Measurements from ENCODE around the gene ITGA8. TPM values are rescaled to one million over a fixed set of nuclear protein-coding genes. Genes with fewer than 3 reads are reported as not detected.
"Not testable (repeated sequence)": the region's sequence is repeated elsewhere in the genome, so short reads cannot be mapped to it uniquely, and the experiment has no call there.

Gene ITGA8
- 15.5 TPM for total RNA-seq

- H3K9me3 ChIP-seq = no peaks in the 10 kb centered on the region
- DNase-seq (ENCODE audit: extremely low spot score in 2 of 2) = no peak
- H3K27me3 ChIP-seq = no peaks in the 10 kb centered on the region
- no peaks in the 10 kb centered on the region for H3K4me1 ChIP-seq
- H3K36me3 ChIP-seq = no peaks in the 10 kb centered on the region
- peak within 1 kb of the TSS; percentile 52 to 60 for H3K4me3 ChIP-seq
- peak within 1 kb of the TSS; percentile 66 for H3K27ac ChIP-seq
- TF ChIP-seq CTCF (IDR thresholded peaks at IDR 0.05) (peak in 2 of 3 experiments; percentile 25 to 34), POLR2AphosphoS5 (IDR thresholded peaks at IDR 0.05; ENCODE audit: insufficient read depth in 1 of 2, low read depth in 1 of 2) (no peak)
- intact Hi-C loops (cut with DNase I) = loop anchor here (5.0 to 10.0 kb wide), 2 partner anchors 105 to 288 kb away; no protein-coding TSS in a partner anchor
These were observed at the start of gene ITGA8 for GRCh38 chr10:15719899-15720634. Gene ITGA8 (minus strand): TSS chr10:15719922. CDS start chr10:15719771, 151 bp downstream.

DNA sequence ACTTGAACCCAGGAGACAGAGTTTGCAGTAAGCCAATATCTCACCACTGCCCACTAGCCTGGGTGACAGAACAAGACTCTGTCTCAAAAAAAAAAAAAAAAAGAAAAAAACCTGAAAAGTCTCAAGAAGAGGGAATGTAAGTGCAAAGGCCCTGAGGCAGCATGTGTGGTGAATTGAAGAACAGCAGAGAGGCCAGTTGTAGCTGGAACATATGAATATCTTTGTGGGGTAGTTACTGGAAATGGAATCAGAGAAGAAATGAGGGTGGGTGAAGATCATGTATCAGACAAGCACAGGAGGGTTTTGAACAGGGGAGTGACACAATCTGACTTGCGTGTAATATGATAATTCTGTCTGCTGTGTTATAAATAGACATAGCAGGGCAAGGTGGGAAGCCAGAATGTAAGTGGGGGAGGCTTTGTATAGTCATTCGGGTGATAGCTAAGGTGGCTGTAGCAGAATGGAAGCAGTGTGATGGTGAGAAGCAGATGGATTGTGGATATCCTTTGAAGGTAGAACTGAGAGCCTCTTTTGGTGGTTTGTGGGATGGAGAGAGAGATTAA lies 45.3 kb upstream of the ITGA8 start:
- no peak for DNase-seq (ENCODE audit: extremely low spot score in 2 of 2)
- Histone ChIP-seq H3K36me3 (no peaks in the 10 kb centered on the region), H3K9me3 (no peaks in the 10 kb centered on the region), H3K27ac (no peak overlapping the region), H3K4me1 (no peaks in the 10 kb centered on the region), H3K27me3 (no peaks in the 10 kb centered on the region), H3K4me3 (no peak overlapping the region)
- TF ChIP-seq POLR2AphosphoS5 (IDR thresholded peaks at IDR 0.05; ENCODE audit: insufficient read depth in 1 of 2, low read depth in 1 of 2) (no peak), CTCF (IDR thresholded peaks at IDR 0.05) (no peak), POLR2A (IDR thresholded peaks at IDR 0.05) (no peak)
- intact Hi-C loops (cut with DNase I) = no loop called here

- Histone ChIP-seq H3K27ac (no peak overlapping the region), H3K9me3 (no peaks in the 10 kb centered on the region), H3K27me3 (no peaks in the 10 kb centered on the region), H3K4me3 (no peak overlapping the region), H3K36me3 (no peaks in the 10 kb centered on the region), H3K4me1 (no peaks in the 10 kb centered on the region)
- no peak for DNase-seq (ENCODE audit: extremely low spot score in 2 of 2)
- intact Hi-C loops (cut with DNase I) = no loop called here
- TF ChIP-seq CTCF (IDR thresholded peaks at IDR 0.05) (no peak), POLR2AphosphoS5 (IDR thresholded peaks at IDR 0.05; ENCODE audit: insufficient read depth in 1 of 2, low read depth in 1 of 2) (no peak)
These were observed 43.3 kb upstream of the ITGA8 start for GRCh38 chr10:15763006-15763405.

DNA sequence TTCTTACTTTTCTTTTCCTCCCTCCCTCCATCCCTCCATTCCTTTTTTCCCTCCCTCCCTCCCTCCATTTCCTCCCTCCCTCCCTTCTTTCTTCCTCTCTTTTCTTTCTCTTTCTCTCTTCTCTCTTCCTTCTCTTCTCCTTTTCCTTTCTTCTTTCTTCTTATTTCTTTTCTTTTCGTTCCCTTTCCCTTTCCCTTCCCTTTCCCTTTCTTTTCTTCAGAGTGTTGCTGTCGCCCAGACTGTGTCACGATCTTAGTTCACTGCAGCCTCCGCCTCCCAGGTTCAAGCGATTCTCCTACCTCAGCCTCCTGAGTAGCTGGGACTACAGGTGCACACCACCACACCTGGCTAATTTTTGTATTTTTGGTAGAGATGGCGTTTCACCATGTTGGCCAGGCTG lies 42.5 kb upstream of the ITGA8 start:
- H3K4me1 ChIP-seq; H3K36me3 ChIP-seq; H3K9me3 ChIP-seq; H3K27ac ChIP-seq; H3K27me3 ChIP-seq; H3K4me3 ChIP-seq; DNase-seq (ENCODE audit: extremely low spot score in 2 of 2); intact Hi-C loops (cut with DNase I): not testable (repeated sequence)

- DNase-seq (ENCODE audit: extremely low spot score in 2 of 2); intact Hi-C loops (cut with DNase I); H3K4me3 ChIP-seq; H3K36me3 ChIP-seq; H3K4me1 ChIP-seq; H3K27ac ChIP-seq; H3K9me3 ChIP-seq; H3K27me3 ChIP-seq: not testable (repeated sequence)
These were observed 41.5 kb upstream of the ITGA8 start for GRCh38 chr10:15761224-15761623.

DNA sequence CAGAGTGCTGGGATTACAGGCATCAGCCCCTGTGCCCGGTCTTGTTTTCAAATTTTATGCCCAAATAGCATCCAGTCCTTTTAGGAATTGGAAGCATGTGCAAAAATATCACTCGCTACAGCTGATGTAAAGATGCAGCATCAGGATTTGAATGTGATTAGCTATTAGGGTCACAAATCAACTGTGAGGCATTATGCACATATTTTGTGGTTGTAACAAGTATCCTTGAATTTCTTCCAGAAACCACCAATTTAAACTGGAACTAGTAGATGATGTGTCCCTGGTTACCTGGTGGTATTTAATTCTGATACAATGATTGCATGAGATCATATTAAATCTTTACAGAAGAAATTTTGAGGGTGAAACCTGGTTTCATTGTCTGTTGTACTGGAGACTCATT lies 41.0 kb upstream of the ITGA8 start:
- intact Hi-C loops (cut with DNase I) = no loop called here
- no peak for TF ChIP-seq CTCF (IDR thresholded peaks at IDR 0.05)
- no peak for TF ChIP-seq POLR2AphosphoS5 (IDR thresholded peaks at IDR 0.05; ENCODE audit: insufficient read depth in 1 of 2, low read depth in 1 of 2)
- no peak for TF ChIP-seq POLR2A (IDR thresholded peaks at IDR 0.05)
- Histone ChIP-seq H3K4me3 (no peak overlapping the region), H3K27me3 (no peaks in the 10 kb centered on the region), H3K27ac (no peak overlapping the region), H3K36me3 (no peaks in the 10 kb centered on the region), H3K9me3 (no peaks in the 10 kb centered on the region), H3K4me1 (no peaks in the 10 kb centered on the region)
- DNase-seq (ENCODE audit: extremely low spot score in 2 of 2) = no peak
